Cardiac septum (tissue), 1 donor: Measurements from ENCODE around the gene ACTN1. TPM values are rescaled to one million over a fixed set of nuclear protein-coding genes. Genes with fewer than 3 reads are reported as not detected.
"Not testable (repeated sequence)": the region's sequence is repeated elsewhere in the genome, so short reads cannot be mapped to it uniquely, and the experiment has no call there.

Experiments used
- DNase-seq: peaks from one replicate; pipeline ENCODE4 v3.0.0-alpha.2; 2020; ENCODE audit warnings: low spot score
- intact Hi-C: fragments of 100-400 bp; cut with DNase I; formaldehyde crosslinking; loops from one replicate; pipeline ENCODE4 v1.14.0; 2022
- long read RNA-seq: library from polyadenylated mRNA; unstranded; transcript quantifications from one replicate; pipeline ENCODE4 v2.0.0, GENCODE V29; 2021
- total RNA-seq: library from RNA; stranded (reverse); fragmentation: NEBNext Ultra II Directional; extraction: Animal tissue kit (Norgen Biotek cat#: 25700); gene quantifications from one replicate; pipeline ENCODE4 v1.2.1, GENCODE V29; 2021
- donor health status: DM: no; HTN: no; CAD: no.

The ACTN1 gene
- total RNA-seq, result 346 TPM
- long read RNA-seq, full-length matches to known transcripts, result 249 of 435 reads
- long read RNA-seq, partial matches to known transcripts, result 120 of 435 reads
- long read RNA-seq, other reads (novel, unspliced or antisense), result 66 of 435 reads

GRCh38 chr14:68979021-68979721 lies at the start of gene ACTN1:
Gene ACTN1, minus strand, starts transcription at chr14:68979302. Its CDS starts 246 bp downstream, at chr14:68979056.
- DNase-seq, result peak; percentile 97
- intact Hi-C loops, result loop anchor here (2.0 to 5.0 kb wide), 2 partner anchors 66 to 68 kb away; no protein-coding TSS in a partner anchor

- intact Hi-C loops, result no loop called here
- no peak for DNase-seq
Measured at GRCh38 chr14:69027242-69027913, 48.3 kb upstream of the ACTN1 start.

- DNase-seq, result no peak
- intact Hi-C loops, result no loop called here
Measured at GRCh38 chr14:69023035-69023434, 43.9 kb upstream of the ACTN1 start.

GRCh38 chr14:69022093-69022492 lies 43.0 kb upstream of the ACTN1 start:
- DNase-seq, intact Hi-C loops: not testable (repeated sequence)

DNA sequence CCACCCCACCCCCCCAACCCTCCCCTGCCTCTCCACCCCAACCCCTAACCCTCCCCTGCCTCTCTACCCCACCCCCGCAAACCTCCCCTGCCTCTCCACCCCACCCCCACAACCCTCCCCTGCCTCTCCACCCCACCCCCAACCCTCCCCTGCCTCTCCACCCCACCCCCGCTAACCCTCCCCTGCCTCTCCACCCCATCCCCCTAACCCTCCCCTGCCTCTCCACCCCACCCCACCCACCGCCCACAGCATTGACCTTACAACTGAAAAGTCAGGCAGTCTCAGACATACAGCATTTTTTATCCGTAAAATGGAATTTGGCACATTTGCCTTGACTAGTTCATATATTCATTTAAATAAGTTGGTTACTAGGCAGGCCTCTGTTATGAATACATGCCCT lies 38.6 kb upstream of the ACTN1 start:
- intact Hi-C loops, result no loop called here
- DNase-seq, result no peak

DNA sequence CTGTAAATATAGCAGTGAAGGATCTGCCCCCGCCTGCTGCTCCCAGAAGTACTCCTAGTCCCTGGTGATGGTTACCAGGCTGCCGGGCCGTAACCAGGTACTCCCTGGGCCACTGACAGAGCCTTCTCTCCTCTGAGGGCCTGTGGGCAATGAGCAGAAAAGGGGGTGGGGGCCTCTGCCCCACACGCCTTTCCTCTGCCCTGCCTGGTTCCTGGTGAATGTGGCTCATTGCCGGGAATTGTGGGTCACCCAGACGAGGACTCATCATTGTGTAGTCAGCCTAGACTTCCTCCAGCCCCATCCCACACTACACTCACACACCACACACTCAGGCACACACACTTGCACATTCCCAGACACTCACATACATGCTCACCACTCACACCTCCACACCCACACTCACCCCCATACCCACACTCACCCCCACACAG lies 35.7 kb upstream of the ACTN1 start:
- no peak for DNase-seq
- intact Hi-C loops, result no loop called here

GRCh38 chr14:69013943-69014782 lies 35.1 kb upstream of the ACTN1 start:
- intact Hi-C loops, result no loop called here
- DNase-seq, result peak; percentile 94

DNA sequence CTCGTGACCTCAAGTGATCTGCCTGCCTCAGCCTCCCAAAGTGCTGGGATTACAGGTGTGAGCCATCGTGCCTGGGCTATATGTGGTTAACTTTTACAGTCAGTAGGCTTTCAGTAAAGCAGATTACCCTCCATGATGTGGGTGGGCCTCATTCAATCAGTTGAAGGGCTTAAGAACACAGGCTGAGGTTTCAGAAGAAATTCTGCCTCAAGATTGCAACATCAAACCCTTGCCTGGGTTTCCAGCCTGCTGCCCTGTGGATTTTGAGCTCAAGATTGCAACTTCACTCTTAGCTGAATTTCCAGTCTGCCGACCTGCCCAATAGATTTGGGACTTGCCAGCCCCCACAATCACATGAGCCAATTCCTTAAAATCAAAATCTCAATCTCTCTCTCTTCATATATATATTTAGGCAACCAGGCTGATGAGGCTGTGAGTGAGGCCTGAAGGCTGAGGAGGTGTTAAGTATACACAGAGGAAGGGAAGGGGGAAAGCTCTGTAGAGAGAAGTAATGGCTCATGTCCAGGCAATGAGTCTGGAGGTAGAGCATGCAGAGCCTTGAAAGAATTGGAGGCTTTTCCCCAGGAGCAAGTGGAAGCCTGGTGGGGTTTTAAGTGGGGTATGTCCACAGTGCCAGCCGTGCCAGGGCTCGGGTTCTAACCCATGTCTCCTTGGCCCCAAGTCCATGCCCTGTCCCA lies 33.3 kb upstream of the ACTN1 start:
- no peak for DNase-seq
- intact Hi-C loops, result no loop called here

DNA sequence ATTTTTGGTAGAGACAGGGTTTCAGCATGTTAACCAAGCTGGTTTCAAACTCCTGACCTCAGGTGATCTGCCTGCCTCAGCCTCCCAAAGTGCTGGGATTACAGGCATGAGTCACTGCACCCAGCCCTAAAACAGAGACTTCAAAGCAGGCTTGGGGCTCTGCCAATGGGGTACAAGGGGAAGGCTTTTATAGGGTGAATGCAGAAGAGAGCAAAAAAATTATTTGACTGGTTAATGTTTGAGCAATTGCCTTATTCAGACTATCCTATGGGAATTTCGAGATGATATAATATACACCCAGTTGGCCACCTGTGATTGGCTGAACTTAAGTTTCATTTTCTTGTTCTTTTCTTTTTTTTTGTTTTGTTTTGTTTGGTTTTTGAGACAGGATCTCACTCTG lies 31.5 kb upstream of the ACTN1 start:
- DNase-seq, result no peak
- intact Hi-C loops, result no loop called here

GRCh38 chr14:69008421-69008884 lies 29.4 kb upstream of the ACTN1 start:
- DNase-seq, result no peak
- intact Hi-C loops, result loop anchor here (5.0 kb wide), 1 partner anchor 39 kb away; no protein-coding TSS in a partner anchor

DNA sequence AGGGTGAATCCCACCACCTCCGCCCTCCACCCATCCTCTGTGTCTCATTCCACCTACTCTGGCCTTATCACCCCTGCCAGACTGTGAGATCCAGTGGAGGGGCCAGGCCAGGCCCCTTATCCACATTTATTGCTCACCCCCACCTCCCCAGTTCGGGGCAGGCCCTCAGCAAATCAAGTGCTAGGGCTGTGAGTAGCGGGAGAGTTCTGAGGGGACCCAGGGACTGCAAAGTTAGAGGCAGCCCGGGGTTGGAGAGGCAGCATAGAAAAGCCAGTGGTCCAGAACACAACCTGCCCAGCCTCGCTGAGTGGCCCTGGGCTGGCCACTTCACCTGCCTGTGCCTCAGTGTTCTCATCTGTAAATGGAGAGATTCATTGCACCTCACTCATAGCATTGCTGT lies 27.2 kb upstream of the ACTN1 start:
- no peak for DNase-seq
- intact Hi-C loops, result loop anchor here (5.0 kb wide), 1 partner anchor 41 kb away; no protein-coding TSS in a partner anchor

DNA sequence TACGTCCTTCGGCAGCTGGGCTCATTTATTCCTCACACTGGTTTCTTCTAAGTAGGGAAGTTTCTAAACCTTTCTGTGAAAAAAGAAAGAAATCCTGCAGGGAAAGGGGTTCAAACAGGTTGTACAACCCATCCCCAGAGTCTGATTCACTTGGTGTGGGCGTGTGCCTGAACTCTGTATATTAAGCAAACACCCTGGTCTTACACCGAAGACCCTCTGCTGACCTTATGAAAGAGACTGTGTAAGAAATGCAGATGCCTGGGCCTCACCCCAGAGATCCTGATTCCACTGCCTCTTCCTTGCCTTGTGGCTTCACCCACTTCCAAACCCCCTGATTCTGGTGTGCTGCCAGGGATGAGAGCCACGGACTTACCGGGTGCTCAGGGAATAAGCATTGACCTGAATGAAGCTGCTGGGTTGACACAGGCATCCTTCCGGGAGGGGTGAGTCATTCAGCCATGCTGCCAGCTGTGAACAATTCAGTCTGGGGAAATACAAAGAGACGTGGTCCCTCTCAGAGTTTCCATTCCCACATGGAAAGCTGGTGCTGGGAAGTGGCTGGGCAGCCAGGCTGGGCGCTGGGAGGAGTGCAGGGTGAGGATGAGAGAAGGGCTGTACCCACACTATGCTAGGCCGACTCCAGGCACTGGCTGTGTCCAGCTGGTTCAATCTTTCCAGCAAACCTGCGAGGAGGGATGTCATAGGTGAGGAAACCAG lies 26.5 kb upstream of the ACTN1 start:
- peak; percentile 86 for DNase-seq
- intact Hi-C loops, result loop anchor here (5.0 kb wide), 1 partner anchor 42 kb away; no protein-coding TSS in a partner anchor

- no peak for DNase-seq
- intact Hi-C loops, result loop anchor here (5.0 kb wide), 2 partner anchors 42 to 93 kb away; no protein-coding TSS in a partner anchor
Measured at GRCh38 chr14:69004731-69005431, 25.8 kb upstream of the ACTN1 start.

- no peak for DNase-seq
- intact Hi-C loops, result loop anchor here (5.0 kb wide), 1 partner anchor 91 kb away; no protein-coding TSS in a partner anchor
Measured at GRCh38 chr14:69003626-69004025, 24.5 kb upstream of the ACTN1 start.

DNA sequence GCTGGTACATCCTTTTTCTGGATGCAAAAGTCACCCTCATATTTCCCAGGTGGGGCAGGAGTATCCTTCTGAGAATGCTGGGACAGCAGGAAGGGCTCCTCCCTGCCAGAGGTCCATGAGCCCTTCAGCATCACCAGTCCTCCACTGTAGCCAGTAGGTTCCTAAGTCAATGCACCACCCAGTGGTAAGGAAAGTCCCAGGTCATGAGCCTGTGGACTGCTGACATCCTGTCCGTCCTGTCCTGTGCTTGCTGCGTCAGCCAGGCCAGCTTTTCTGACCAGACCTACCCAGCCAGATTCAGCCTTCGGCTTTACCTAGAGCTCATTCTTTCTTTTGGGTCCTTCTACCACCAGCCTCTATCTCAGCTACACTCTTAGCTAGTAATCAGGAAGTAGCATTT lies 23.0 kb upstream of the ACTN1 start:
- intact Hi-C loops, result loop anchor here (5.0 kb wide), 1 partner anchor 90 kb away; no protein-coding TSS in a partner anchor
- peak; percentile 79 for DNase-seq

- DNase-seq, result no peak
- intact Hi-C loops, result loop anchor here (5.0 kb wide), 1 partner anchor 89 kb away; no protein-coding TSS in a partner anchor
Measured at GRCh38 chr14:69001375-69001774, 22.3 kb upstream of the ACTN1 start.

DNA sequence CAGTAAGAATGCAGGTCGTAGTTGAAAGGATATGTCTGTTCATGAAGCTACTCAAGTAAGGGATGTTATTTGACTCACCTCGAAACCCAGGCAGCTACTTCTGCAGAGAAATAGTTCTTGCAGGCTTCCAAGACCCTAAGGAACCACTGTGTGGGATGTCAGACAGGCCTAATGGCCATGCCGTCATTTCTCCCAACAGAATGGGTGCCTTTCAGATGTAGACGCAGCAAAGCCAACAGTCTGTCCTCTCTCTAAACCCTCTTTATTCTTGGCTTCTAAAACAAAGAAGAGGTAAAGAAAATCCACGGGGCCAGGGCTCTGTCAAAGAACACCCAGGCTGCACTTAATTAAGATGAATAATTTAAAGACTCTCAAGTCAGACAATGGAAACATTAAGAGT lies 19.0 kb upstream of the ACTN1 start:
- intact Hi-C loops, result no loop called here
- DNase-seq, result no peak

GRCh38 chr14:68995731-68996130 lies 16.6 kb upstream of the ACTN1 start:
- intact Hi-C loops, result no loop called here
- DNase-seq, result no peak
